ENCODE measurements around the gene ERBB4. TPM values are rescaled to one million over a fixed set of nuclear protein-coding genes. Genes with fewer than 3 reads are reported as not detected.

ERBB4 gene
- total and polyA plus RNA-seq, 9 donors = 0.08 to 22.3 (median 1.2) TPM

DNA sequence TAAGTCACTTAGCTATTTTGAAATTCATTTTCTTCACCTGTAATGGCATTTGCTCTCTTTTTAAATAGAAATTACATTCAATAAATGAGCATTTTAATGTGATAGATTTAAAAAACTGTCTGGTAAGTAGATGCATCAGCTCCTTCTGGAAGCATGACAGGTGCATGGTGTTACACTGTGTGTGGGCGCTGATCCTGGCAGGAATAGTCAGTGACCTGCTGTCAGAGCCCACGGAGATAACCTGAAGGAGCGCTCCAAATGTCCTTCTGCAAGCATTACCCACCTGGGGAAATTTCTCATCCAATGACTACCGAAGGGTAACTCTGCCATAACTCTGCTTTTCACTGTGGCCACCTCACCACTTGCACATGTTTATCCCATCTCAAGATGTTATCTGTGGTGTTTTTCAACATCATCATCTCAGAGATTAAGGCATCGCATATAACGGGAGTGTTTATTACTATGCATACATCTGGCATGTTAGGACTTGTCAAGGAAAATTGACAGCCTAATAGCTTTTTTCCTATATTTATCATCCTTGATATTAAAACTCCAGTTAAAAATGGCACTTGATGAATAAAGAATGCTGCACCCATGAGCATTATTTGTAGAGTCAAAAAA lies 637.3 kb downstream of the ERBB4 start:
- no peak overlapping the region for H3K27ac ChIP-seq
- no peak overlapping the region for H3K4me3 ChIP-seq
- no peaks in the 10 kb centered on the region for H3K36me3 ChIP-seq
- no peaks in the 10 kb centered on the region for H3K9me3 ChIP-seq
- WGBS, 3 donors = 69 to 77% (median 72%) methylated on average over 6 of the region's 6 CpGs
- intact Hi-C loops (cut with DNase I) = no loop called here
- H3K27me3 ChIP-seq = no peaks in the 10 kb centered on the region
- H3K4me1 ChIP-seq (ENCODE audit: insufficient read depth) = no peaks in the 10 kb centered on the region
- DNase-seq = no peak
- no peak for TF ChIP-seq POLR2A (IDR thresholded peaks at IDR 0.05)

DNA sequence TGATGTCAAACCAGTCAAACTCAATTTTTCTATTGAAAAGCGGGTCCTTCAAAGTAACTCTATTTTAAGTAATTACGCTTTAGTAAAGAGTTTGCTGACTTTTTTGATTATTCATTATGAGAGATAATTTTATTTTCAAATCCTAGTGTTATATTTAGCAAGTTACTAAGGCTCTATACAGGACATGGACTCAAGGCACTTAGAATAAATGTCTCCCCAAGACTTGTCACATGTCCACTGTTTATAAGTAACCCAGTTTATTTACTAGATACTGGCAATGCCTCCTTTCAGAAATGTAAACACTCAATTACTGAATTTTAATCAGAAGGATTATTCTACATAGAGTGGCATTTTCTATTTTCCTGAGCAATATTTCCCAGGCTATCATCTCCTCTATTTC lies 638.1 kb downstream of the ERBB4 start:
- H3K36me3 ChIP-seq = no peaks in the 10 kb centered on the region
- H3K4me1 ChIP-seq (ENCODE audit: insufficient read depth) = no peaks in the 10 kb centered on the region
- H3K27me3 ChIP-seq = no peaks in the 10 kb centered on the region
- H3K27ac ChIP-seq = no peak overlapping the region
- no peak for DNase-seq
- H3K4me3 ChIP-seq = no peak overlapping the region
- TF ChIP-seq POLR2A (IDR thresholded peaks at IDR 0.05) (no peak), EP300 (IDR thresholded peaks at IDR 0.05) (no peak)
- TF ChIP-seq, protein P1, sequence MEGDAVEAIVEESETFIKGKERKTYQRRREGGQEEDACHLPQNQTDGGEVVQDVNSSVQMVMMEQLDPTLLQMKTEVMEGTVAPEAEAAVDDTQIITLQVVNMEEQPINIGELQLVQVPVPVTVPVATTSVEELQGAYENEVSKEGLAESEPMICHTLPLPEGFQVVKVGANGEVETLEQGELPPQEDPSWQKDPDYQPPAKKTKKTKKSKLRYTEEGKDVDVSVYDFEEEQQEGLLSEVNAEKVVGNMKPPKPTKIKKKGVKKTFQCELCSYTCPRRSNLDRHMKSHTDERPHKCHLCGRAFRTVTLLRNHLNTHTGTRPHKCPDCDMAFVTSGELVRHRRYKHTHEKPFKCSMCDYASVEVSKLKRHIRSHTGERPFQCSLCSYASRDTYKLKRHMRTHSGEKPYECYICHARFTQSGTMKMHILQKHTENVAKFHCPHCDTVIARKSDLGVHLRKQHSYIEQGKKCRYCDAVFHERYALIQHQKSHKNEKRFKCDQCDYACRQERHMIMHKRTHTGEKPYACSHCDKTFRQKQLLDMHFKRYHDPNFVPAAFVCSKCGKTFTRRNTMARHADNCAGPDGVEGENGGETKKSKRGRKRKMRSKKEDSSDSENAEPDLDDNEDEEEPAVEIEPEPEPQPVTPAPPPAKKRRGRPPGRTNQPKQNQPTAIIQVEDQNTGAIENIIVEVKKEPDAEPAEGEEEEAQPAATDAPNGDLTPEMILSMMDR (IDR thresholded peaks at IDR 0.05) = no peak
- intact Hi-C loops (cut with DNase I) = no loop called here
- WGBS, 3 donors = 42 to 75% (median 46%) methylated on average over 2 of the region's 2 CpGs
- no peaks in the 10 kb centered on the region for H3K9me3 ChIP-seq

DNA sequence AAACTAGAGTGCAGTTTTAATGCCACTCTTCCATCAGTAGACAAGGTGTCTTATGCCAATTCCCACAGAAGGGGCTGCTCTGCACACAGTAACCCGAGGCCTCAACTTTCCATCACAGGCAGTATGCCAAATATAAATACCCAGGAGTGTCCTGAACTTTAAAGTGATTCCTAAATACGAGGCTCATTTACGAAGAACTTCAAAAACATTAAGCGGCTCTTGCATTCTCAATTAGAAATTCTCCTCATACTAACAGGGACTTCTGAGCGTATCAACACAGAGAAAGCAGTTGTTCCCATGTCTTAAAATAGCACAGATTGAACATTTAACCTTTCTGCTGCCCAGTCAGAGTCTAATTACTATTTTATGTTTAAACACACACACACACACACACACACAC lies 638.6 kb downstream of the ERBB4 start:
- WGBS, 3 donors = 9 to 31% (median 14%) methylated on average over 5 of the region's 5 CpGs
- no peak overlapping the region for H3K4me3 ChIP-seq

DNA sequence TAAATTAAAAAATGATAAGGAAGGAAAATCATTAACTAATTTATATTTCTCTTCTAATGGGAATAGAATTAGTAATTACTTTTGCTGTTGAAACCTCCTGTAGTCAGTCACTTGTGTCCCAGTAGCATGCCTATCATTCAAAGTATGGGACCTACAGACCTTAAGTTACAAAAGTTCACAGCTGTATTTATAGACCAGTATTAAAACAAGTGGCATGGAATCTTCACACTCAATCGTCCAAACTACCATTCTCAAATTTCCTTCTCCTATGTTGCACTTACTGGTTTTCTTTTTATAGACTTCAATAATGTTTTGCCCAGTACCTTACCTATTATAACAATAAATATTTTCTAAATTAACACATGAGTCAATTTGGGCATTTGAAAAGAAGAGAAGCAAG lies 639.9 kb downstream of the ERBB4 start:
- Histone ChIP-seq H3K36me3 (no peaks in the 10 kb centered on the region), H3K27ac (no peak overlapping the region), H3K27me3 (no peaks in the 10 kb centered on the region), H3K9me3 (no peaks in the 10 kb centered on the region), H3K4me1 (ENCODE audit: insufficient read depth) (no peaks in the 10 kb centered on the region), H3K4me3 (no peak overlapping the region)
- WGBS, 3 donors = 58 to 69% (median 64%) methylated on average over 1 of the region's 1 CpG
- intact Hi-C loops (cut with DNase I) = no loop called here
- no peak for DNase-seq
- no peak for TF ChIP-seq EP300 (IDR thresholded peaks at IDR 0.05)
- TF ChIP-seq, protein P1 (IDR thresholded peaks at IDR 0.05) = no peak
- TF ChIP-seq POLR2A (IDR thresholded peaks at IDR 0.05) = no peak

More for the DNA sequence above, 638.6 kb downstream of the ERBB4 start:
- intact Hi-C loops (cut with DNase I) = no loop called here
- TF ChIP-seq EP300 (IDR thresholded peaks at IDR 0.05) (no peak), POLR2A (IDR thresholded peaks at IDR 0.05) (no peak)
- TF ChIP-seq, protein P1 (IDR thresholded peaks at IDR 0.05) = no peak
- H3K9me3 ChIP-seq = no peaks in the 10 kb centered on the region
- H3K27ac ChIP-seq = no peak overlapping the region
- DNase-seq = no peak
- no peaks in the 10 kb centered on the region for H3K27me3 ChIP-seq
- H3K36me3 ChIP-seq = no peaks in the 10 kb centered on the region
- H3K4me1 ChIP-seq (ENCODE audit: insufficient read depth) = no peaks in the 10 kb centered on the region

DNA sequence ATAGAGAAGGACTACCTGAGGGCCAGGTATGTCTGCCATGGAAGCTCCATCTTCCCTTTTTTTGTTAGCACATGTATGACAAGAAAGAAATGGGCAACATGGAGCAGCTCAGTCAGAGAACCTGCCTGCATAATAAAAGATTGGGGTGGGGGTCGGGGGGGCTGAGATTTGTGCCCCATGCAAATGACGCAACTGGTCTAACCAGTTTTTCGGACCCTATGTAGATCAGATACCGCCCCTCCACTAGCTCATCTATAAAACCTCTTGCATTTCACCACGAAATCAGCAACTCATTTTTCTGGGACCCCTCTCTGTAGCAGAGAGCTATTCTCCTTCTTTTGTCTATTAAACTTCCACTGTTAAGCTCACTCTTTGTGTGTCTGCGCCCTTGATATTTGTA lies 657.2 kb downstream of the ERBB4 start:
- 73 to 78% (median 74%) methylated on average over 6 of the region's 6 CpGs for WGBS, 3 donors
- Histone ChIP-seq H3K4me3 (no peak overlapping the region), H3K36me3 (no peaks in the 10 kb centered on the region), H3K27ac (no peak overlapping the region), H3K9me3 (no peaks in the 10 kb centered on the region), H3K4me1 (ENCODE audit: insufficient read depth) (no peaks in the 10 kb centered on the region), H3K27me3 (no peaks in the 10 kb centered on the region)
- no peak for DNase-seq
- intact Hi-C loops (cut with DNase I) = no loop called here
- TF ChIP-seq EP300 (IDR thresholded peaks at IDR 0.05) = no peak
- TF ChIP-seq POLR2A (IDR thresholded peaks at IDR 0.05) = no peak
- TF ChIP-seq, protein P1 (IDR thresholded peaks at IDR 0.05) = no peak

All from ovary (tissue), 9 donors.